Tibial nerve (tissue), 4 donors: ENCODE data around the gene DUSP1. TPM values are rescaled to one million over a fixed set of nuclear protein-coding genes. Genes with fewer than 3 reads are reported as not detected.

Source experiments
- DNase-seq, 2 donors: peaks; one replicate each; pipeline ENCODE4 v3.0.0-alpha.2; 2019; ENCODE audit warnings: low spot score in 2 of 2
- H3K27ac ChIP-seq, 4 donors: fragments of 200-600 bp; sonication (generic) in 3 of 4; one replicate each; pipeline ENCODE4 v1.5.1; 2017 to 2019; ENCODE audit warnings: mild to moderate bottlenecking in 1 of 4
- H3K27me3 ChIP-seq, 2 donors: fragments of 200-600 bp; sonication (generic) in 1 of 2; one replicate each; pipeline versions ENCODE4 v1.5.1 to v1.6.0; 2017 to 2019
- H3K36me3 ChIP-seq, 3 donors: fragments of 200-600 bp; sonication (generic); one replicate each; pipeline ENCODE4 v1.5.1; 2018 to 2019
- H3K4me1 ChIP-seq, 4 donors: fragments of 200-600 bp; sonication (generic) in 3 of 4; one replicate each; pipeline ENCODE4 v1.5.1; 2017 to 2019
- H3K4me3 ChIP-seq, 4 donors: fragments of 200-600 bp; sonication (generic) in 3 of 4; one replicate each; pipeline ENCODE4 v1.5.1; 2017 to 2019; ENCODE audit warnings: mild to moderate bottlenecking in 1 of 4, moderate library complexity in 1 of 4
- H3K9me3 ChIP-seq, 4 donors: fragments of 200-600 bp; sonication (generic) in 3 of 4; one replicate each; pipeline ENCODE4 v1.5.1; 2017 to 2019
- EP300 ChIP-seq, 2 donors: sonication (generic); formaldehyde crosslinking; IDR thresholded peaks; one replicate each; pipeline ENCODE4 v1.6.1; 2017; ENCODE audit warnings: antibody characterized with exemption in 2 of 2, mild to moderate bottlenecking in 1 of 2
- POLR2A ChIP-seq, 2 donors: fragments of 450-650 bp; IDR thresholded peaks; one replicate each; pipeline ENCODE4 v1.6.1; 2017; ENCODE audit warnings: antibody characterized with exemption in 2 of 2, mild to moderate bottlenecking in 2 of 2, moderate library complexity in 2 of 2
- WGBS, 2 donors: methylation state at CpG; one replicate each; pipeline ENCODE4 v1.1.5; 2018; 5-methylcytosine and 5-hydroxymethylcytosine counted together
- total RNA-seq, 4 donors: library from RNA; depleted of rRNA; stranded (reverse); fragments of >200 nt; gene quantifications; one replicate each; pipeline ENCODE4 v1.1.0, GENCODE V29; 2016
- TF ChIP-seq, protein P1 (sequence below), 5 experiments: fragments of 200-600 bp in 3 of 5; fragments of 450-650 bp in 2 of 5; sonication (generic) in 3 of 5; IDR thresholded peaks; one replicate each; pipeline ENCODE4 v1.5.1; 2016 to 2019; ENCODE audit warnings: antibody characterized with exemption in 5 of 5, mild to moderate bottlenecking in 3 of 5, moderate library complexity in 2 of 5

The DUSP1 gene
- total RNA-seq, 4 donors from 2014 or later = 1,787 to 2,412 (median 1,885) TPM

DNA sequence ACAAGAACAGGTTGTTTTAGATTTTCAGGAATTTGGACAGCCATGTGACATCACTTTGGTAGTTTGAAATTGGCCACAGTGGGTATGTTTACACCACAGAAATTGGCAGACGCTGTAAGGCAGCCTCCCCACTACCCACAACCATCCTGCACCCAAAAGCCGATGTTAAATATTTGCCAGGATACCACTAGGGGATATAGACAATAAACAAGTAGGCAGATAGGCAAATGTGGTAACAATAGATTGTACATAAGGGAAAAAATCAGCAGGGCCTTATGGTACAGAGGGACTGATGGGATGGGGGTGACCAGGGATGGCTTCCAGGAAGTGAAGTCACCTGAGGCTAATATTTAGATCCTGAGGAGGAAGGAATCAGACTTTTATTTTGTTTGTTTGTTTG lies 31.1 kb upstream of the DUSP1 start:
- Histone ChIP-seq H3K27ac (no peak overlapping the region), H3K4me3 (no peak overlapping the region), H3K9me3 (no peaks in the 10 kb centered on the region), H3K36me3 (no peaks in the 10 kb centered on the region), H3K4me1 (peaks cover 0 to 27% (median 9%) of the 10 kb centered on the region in 4 donors), H3K27me3 (no peaks in the 10 kb centered on the region)
- TF ChIP-seq, protein P1, sequence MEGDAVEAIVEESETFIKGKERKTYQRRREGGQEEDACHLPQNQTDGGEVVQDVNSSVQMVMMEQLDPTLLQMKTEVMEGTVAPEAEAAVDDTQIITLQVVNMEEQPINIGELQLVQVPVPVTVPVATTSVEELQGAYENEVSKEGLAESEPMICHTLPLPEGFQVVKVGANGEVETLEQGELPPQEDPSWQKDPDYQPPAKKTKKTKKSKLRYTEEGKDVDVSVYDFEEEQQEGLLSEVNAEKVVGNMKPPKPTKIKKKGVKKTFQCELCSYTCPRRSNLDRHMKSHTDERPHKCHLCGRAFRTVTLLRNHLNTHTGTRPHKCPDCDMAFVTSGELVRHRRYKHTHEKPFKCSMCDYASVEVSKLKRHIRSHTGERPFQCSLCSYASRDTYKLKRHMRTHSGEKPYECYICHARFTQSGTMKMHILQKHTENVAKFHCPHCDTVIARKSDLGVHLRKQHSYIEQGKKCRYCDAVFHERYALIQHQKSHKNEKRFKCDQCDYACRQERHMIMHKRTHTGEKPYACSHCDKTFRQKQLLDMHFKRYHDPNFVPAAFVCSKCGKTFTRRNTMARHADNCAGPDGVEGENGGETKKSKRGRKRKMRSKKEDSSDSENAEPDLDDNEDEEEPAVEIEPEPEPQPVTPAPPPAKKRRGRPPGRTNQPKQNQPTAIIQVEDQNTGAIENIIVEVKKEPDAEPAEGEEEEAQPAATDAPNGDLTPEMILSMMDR (IDR thresholded peaks at IDR 0.05) = no peak
- TF ChIP-seq EP300 (IDR thresholded peaks at IDR 0.05) (no peak), POLR2A (IDR thresholded peaks at IDR 0.05) (no peak)
- no peak for DNase-seq
- 87 to 100% methylated on average over 2 of the region's 2 CpGs for WGBS, 2 donors

DNA sequence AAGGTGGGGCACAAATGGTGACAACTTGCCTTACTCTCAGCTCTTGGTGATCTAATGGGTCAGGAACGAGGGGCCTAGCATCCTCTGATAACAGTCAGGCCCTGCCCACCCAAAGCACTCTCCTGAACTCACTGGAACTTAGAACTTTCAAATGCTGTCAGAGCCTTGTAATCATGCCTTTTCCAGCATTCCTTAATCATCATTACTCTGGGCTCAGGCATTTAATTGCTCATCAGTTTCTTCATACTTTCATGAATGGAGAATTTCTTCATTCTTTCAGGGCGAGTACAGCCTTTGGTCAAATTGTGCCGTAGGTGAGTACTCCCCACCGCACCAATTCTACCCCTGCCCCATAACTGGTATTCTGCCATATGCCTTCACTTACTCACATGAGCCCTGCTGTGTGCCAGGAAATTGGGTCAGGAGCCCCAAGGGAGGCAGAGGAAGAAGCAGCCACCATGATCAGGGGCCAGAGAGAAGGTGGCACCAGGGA lies 30.2 kb upstream of the DUSP1 start:
- no peak for DNase-seq
- no peak for TF ChIP-seq POLR2A (IDR thresholded peaks at IDR 0.05)
- TF ChIP-seq, protein P1 (IDR thresholded peaks at IDR 0.05) = no peak
- TF ChIP-seq EP300 (IDR thresholded peaks at IDR 0.05) = peak in 1 of 2 donors; percentile 40
- Histone ChIP-seq H3K9me3 (no peaks in the 10 kb centered on the region), H3K4me3 (no peak overlapping the region), H3K4me1 (peaks cover 0 to 29% (median 11%) of the 10 kb centered on the region in 4 donors), H3K36me3 (no peaks in the 10 kb centered on the region), H3K27ac (peak overlapping the region in 2 of 4 donors; percentile 78 to 89), H3K27me3 (no peaks in the 10 kb centered on the region)
- 63 to 67% methylated on average over 4 of the region's 4 CpGs for WGBS, 2 donors

DNA sequence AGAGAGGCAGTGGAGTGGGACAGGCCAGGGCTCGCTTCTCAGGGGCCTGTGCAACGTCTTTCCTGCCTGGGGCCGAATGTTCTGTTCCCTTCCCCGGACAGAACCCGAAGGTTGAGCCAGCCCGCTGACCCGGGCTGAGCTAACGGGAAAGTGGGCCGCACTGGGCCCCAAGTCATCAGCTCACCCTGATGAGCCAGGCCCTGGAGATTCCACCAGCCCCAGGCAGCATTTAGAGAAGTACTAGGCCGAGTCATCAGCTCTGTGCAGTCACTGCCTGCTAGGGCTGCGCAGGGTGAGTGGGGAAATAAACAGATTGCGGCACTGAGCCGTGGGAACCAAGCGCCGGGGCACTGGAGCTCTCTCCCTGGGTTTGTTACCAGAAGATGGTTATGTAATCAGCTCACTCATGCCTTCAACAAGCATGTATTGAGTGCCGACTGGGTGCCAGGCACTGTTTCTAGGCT lies 29.1 kb upstream of the DUSP1 start:
- H3K36me3 ChIP-seq = no peaks in the 10 kb centered on the region
- peak; percentile 38 to 46 for DNase-seq
- H3K27ac ChIP-seq = peak overlapping the region; percentile 7 to 89 (median 62)
- H3K27me3 ChIP-seq = no peaks in the 10 kb centered on the region
- H3K4me3 ChIP-seq = no peak overlapping the region
- TF ChIP-seq POLR2A (IDR thresholded peaks at IDR 0.05) (no peak), EP300 (IDR thresholded peaks at IDR 0.05) (peak in 1 of 2 donors; percentile 71)
- TF ChIP-seq, protein P1 (IDR thresholded peaks at IDR 0.05) = no peak
- no peaks in the 10 kb centered on the region for H3K9me3 ChIP-seq
- H3K4me1 ChIP-seq = peaks cover 0 to 40% (median 17%) of the 10 kb centered on the region in 4 donors
- 83 to 87% methylated on average over 15 to 16 of the region's 16 CpGs for whole genome bisulfite sequencing, 2 donors

DNA sequence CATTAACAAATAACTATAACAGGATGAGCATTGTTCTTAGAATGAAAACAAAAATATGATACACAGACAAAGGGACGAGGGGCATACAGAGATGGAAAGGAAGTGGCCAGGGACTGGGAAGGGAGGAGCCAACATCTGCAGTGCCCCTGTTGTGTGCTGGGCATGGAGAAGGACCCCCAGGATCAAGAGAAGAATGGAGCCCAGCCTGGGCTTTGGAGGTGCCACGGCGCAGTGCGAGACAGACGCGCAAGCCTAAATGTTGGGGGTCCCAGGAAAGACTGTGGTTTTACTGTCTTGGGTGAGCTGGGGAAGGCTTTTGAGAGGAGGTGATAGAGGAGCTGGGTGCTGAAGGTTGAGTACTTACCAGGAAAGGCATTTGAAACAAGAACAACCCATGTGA lies 28.4 kb upstream of the DUSP1 start:
- Histone ChIP-seq H3K27me3 (no peaks in the 10 kb centered on the region), H3K27ac (peak overlapping the region in 3 of 4 donors; percentile 47 to 89 (median 78)), H3K4me1 (peaks cover 0 to 47% (median 22%) of the 10 kb centered on the region in 4 donors), H3K36me3 (no peaks in the 10 kb centered on the region), H3K4me3 (no peak overlapping the region), H3K9me3 (no peaks in the 10 kb centered on the region)
- no peak for DNase-seq
- TF ChIP-seq, protein P1 (IDR thresholded peaks at IDR 0.05) = no peak
- no peak for TF ChIP-seq POLR2A (IDR thresholded peaks at IDR 0.05)
- 88 to 89% methylated on average over 6 of the region's 6 CpGs for WGBS, 2 donors

DNA sequence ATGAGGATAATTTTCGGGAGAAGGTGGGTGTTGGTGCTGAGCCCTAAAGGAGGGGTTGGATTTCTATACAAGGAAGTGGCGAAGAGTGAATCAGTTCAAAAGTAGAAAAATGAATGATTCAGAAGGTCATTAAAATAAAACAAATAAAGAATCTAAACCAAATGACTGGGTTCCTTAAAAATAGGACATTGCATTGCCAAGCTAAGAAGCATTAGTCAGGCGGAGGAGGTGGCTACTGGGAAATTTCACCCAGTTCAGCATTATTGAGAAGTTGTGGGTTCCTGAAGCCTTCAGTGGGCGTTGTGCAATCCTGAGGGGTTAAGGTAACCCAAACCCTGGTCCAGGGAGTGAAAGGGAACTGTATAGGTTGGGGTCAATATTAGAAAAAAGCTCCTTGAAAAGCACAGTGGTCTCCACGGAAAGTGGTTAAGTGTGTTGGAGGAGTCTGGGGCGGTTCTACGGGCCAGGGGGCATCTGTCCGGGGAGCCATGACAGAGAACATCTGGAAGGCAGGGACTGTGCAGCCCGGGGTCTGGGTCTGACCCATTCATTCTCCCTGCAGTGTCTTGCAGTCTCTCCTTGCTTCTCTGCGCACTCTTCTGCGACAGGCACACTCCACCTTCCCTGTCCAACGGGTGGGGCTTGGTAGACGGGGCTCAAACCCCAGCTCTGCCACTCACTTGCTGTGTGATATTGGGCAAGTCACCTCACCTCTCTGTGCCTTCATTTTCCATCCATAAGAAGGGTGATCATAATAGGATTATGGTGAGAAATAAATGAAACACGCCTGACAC lies 27.6 kb upstream of the DUSP1 start:
- H3K36me3 ChIP-seq = no peaks in the 10 kb centered on the region
- H3K9me3 ChIP-seq = no peaks in the 10 kb centered on the region
- WGBS, 2 donors = 68 to 69% methylated on average over 13 to 14 of the region's 14 CpGs
- peak overlapping the region in 3 of 4 donors; percentile 47 to 89 (median 78) for H3K27ac ChIP-seq
- H3K4me1 ChIP-seq = peaks cover 0 to 55% (median 30%) of the 10 kb centered on the region in 4 donors
- TF ChIP-seq EP300 (IDR thresholded peaks at IDR 0.05) = peak; percentile 16 to 83
- TF ChIP-seq, protein P1 (IDR thresholded peaks at IDR 0.05) = no peak
- peak in 1 of 2 donors; percentile 49 for DNase-seq
- no peaks in the 10 kb centered on the region for H3K27me3 ChIP-seq
- H3K4me3 ChIP-seq = no peak overlapping the region
